GDM1 (cell line): ENCODE measurements around the gene ZNHIT3.
"Not testable (repeated sequence)": the region's sequence is repeated elsewhere in the genome, so short reads cannot be mapped to it uniquely, and the experiment has no call there.

Experiments
- DNase-seq: peaks from one replicate; lab custom pipeline; 2025; lab: John Stamatoyannopoulos, UW

ZNHIT3 gene

GRCh38 chr17:36484021-36484420 lies 2.5 kb upstream of the ZNHIT3 start:
- not testable (repeated sequence) for DNase-seq

GRCh38 chr17:36485027-36485426 lies 1.5 kb upstream of the ZNHIT3 start:
- no peak for DNase-seq

GRCh38 chr17:36485805-36486203 lies 677 bp upstream of the ZNHIT3 start:
- no peak for DNase-seq

GRCh38 chr17:36493956-36494355 lies 7.5 kb downstream of the ZNHIT3 start:
- no peak for DNase-seq

- no peak for DNase-seq
These were observed 8.2 kb downstream of the ZNHIT3 start for GRCh38 chr17:36494674-36495073.

- DNase-seq = no peak
These were observed 8.6 kb downstream of the ZNHIT3 start for GRCh38 chr17:36495076-36495578.

- DNase-seq = no peak
These were observed 9.7 kb downstream of the ZNHIT3 start for GRCh38 chr17:36496018-36496789.

- no peak for DNase-seq
These were observed 11.7 kb downstream of the ZNHIT3 start for GRCh38 chr17:36498155-36498554.

GRCh38 chr17:36498560-36499300 lies 12.2 kb downstream of the ZNHIT3 start:
- DNase-seq = no peak

- DNase-seq = no peak
These were observed 14.3 kb downstream of the ZNHIT3 start for GRCh38 chr17:36500745-36501225.

GRCh38 chr17:36501351-36501750 lies 14.9 kb downstream of the ZNHIT3 start:
- no peak for DNase-seq

- DNase-seq = no peak
These were observed 15.5 kb downstream of the ZNHIT3 start for GRCh38 chr17:36501963-36502362.

GRCh38 chr17:36503456-36504155 lies 17.1 kb downstream of the ZNHIT3 start:
- no peak for DNase-seq

- DNase-seq = no peak
These were observed 17.7 kb downstream of the ZNHIT3 start for GRCh38 chr17:36504156-36504545.

GRCh38 chr17:36505171-36505570 lies 18.7 kb downstream of the ZNHIT3 start:
- no peak for DNase-seq

GRCh38 chr17:36506249-36506826 lies 19.9 kb downstream of the ZNHIT3 start:
- DNase-seq = no peak

GRCh38 chr17:36506831-36507230 lies 20.4 kb downstream of the ZNHIT3 start:
- DNase-seq = no peak

GRCh38 chr17:36507266-36507665 lies 20.8 kb downstream of the ZNHIT3 start:
- no peak for DNase-seq

- DNase-seq = not testable (repeated sequence)
These were observed 22.0 kb downstream of the ZNHIT3 start for GRCh38 chr17:36508439-36508838.

GRCh38 chr17:36509272-36509985 lies 22.9 kb downstream of the ZNHIT3 start:
- no peak for DNase-seq

GRCh38 chr17:36510636-36511035 lies 24.2 kb downstream of the ZNHIT3 start:
- no peak for DNase-seq
